Measurements from ENCODE around the gene CARS2.

GRCh38 chr13:110664041-110664440 lies 41.9 kb downstream of the CARS2 start:
- TF ChIP-seq GATA2 (IDR thresholded peaks at IDR 0.05; ENCODE audit: low read depth, low read length) (no peak), GATA3 (IDR thresholded peaks at IDR 0.05; ENCODE audit: low read depth, low read length) (no peak)
